Activated T-cell treated with anti-CD3 and anti-CD28 coated beads, Interleukin-2, amount 50 U/mL, for 4 hours (primary cell): ENCODE measurements around the gene IFRD1. TPM values are rescaled to one million over a fixed set of nuclear protein-coding genes. Genes with fewer than 3 reads are reported as not detected.

Experiments used
- ATAC-seq, 2 donors: fragments of 200-7000 bp; cut with Tn5 transposase; one replicate each; pipeline ENCODE4 v1.10.0; 2021
- DNase-seq: peaks from one replicate; pipeline ENCODE4 v3.0.0-alpha.2; 2020
- H3K27me3 Mint-ChIP-seq: one replicate; pipeline ENCODE4 v1.8.0; 2021; ENCODE audit warnings: low read depth, mixed read lengths
- H3K36me3 Mint-ChIP-seq: one replicate; pipeline ENCODE4 v1.8.0; 2022; ENCODE audit warnings: mixed read lengths; ENCODE audit not compliant: insufficient read depth
- H3K4me1 Mint-ChIP-seq: one replicate; pipeline ENCODE4 v1.8.0; 2021; ENCODE audit warnings: low read depth, mixed read lengths
- H3K4me3 Mint-ChIP-seq: one replicate; pipeline ENCODE4 v1.8.0; 2021; ENCODE audit warnings: mild to moderate bottlenecking, moderate library complexity, mixed read lengths
- H3K9me3 Mint-ChIP-seq: one replicate; pipeline ENCODE4 v1.8.0; 2021; ENCODE audit warnings: mixed read lengths
- total RNA-seq, 3 donors: library from RNA; stranded (reverse); gene quantifications; one replicate each; pipeline ENCODE4 v1.2.1, GENCODE V29; 2021

IFRD1 gene
- total RNA-seq, 3 donors from 2014 or later, result 83.5 to 90.2 (median 86.8) TPM

DNA sequence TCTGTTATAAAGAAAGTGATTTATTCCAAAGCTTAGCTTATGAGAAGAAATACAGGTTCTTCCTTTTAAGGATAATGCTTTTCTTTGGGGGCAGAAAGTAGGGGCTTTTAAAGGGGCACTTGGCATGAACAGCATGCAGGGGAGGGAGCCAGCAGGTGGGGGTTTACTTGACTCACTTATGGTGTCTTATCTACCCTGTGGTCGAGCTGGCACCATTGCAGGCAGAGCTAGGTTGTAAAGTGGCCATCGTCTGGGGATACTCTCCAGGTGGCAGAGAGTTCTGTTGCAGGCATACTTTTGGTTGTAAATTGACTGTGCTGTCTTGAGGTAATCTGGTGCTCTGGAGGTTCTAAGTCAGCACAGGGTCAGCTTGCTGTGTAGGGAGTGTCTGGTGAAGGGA is 26.3 kb upstream of the IFRD1 start:
- no peak overlapping the region for H3K4me3 Mint-ChIP-seq
- DNase-seq (no peak), ATAC-seq (no peak)
- no peaks in the 10 kb centered on the region for H3K27me3 Mint-ChIP-seq
- no peaks in the 10 kb centered on the region for H3K9me3 Mint-ChIP-seq
- no peaks in the 10 kb centered on the region for H3K36me3 Mint-ChIP-seq
- peaks cover 24% of the 10 kb centered on the region for H3K4me1 Mint-ChIP-seq

DNA sequence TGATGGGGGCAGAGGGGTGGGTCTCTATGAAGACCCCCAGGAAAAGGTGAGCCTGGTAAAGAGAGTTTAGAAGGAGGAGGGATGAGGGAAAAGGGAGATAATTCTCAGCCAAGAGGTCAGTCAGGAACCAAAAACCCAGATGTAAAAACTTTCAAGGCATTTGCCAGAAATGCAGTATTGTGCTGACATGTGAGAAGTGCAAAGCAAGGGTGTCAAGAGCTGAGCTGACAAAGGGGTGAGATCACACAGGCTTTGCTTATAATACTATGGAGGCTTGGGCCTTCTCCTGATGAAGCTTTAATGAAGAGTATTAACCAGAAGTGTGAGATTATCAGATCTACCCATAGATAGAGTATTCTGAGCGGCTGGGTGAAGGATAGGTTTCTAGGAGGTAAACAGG is 22.3 kb upstream of the IFRD1 start:
- no peaks in the 10 kb centered on the region for H3K27me3 Mint-ChIP-seq
- no peak for ATAC-seq
- DNase-seq, result no peak

DNA sequence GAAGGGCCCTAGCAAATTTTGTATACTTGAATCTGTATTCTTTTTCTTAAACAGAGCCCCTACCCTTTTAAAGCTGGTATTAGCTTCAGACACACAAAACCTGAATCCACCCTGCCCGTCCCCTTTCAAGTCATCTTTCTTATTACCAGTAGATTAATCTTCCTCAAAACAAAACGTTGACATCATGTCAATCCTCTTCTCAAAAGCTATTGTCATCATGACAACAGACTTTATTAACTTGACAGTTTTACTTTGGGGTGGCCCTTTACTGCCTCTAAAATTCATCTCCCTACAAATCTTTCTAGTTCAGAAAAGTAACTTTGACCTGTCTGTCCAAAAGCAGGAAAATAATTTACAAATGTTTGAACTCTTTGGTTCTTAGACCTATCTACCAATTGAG is 21.5 kb upstream of the IFRD1 start:
- DNase-seq, result no peak
- Mint-ChIP-seq H3K36me3 (no peaks in the 10 kb centered on the region), H3K4me1 (peaks cover under 1% of the 10 kb centered on the region), H3K4me3 (no peak overlapping the region), H3K27me3 (no peaks in the 10 kb centered on the region), H3K9me3 (no peaks in the 10 kb centered on the region)
- ATAC-seq, result no peak

More for the DNA sequence above, 22.3 kb upstream of the IFRD1 start:
- H3K4me1 Mint-ChIP-seq, result peaks cover 8% of the 10 kb centered on the region
- H3K9me3 Mint-ChIP-seq, result no peaks in the 10 kb centered on the region
- H3K4me3 Mint-ChIP-seq, result no peak overlapping the region
- H3K36me3 Mint-ChIP-seq, result no peaks in the 10 kb centered on the region

DNA sequence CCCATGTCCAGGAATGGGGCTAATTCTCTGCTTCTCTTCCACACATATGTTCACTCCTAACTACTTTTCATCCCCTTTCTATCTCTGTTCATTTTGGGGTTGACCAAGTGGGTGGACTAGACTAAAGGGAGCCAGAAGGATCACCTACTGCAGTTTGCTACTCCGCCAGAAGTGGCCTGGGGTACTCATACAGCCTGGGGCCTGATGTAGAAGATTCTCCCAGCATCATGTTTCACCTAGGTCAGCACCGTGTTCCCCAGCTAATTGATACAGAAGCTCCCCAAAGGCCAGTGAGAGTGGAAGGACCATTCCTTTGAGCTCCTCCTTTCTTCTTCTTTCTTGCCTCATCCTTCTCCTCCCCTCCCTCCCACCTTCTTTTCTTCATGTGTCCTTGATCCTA is 19.6 kb upstream of the IFRD1 start:
- Mint-ChIP-seq H3K27me3 (no peaks in the 10 kb centered on the region), H3K4me3 (no peak overlapping the region), H3K36me3 (no peaks in the 10 kb centered on the region), H3K9me3 (no peaks in the 10 kb centered on the region), H3K4me1 (no peaks in the 10 kb centered on the region)
- no peak for ATAC-seq
- DNase-seq, result no peak

DNA sequence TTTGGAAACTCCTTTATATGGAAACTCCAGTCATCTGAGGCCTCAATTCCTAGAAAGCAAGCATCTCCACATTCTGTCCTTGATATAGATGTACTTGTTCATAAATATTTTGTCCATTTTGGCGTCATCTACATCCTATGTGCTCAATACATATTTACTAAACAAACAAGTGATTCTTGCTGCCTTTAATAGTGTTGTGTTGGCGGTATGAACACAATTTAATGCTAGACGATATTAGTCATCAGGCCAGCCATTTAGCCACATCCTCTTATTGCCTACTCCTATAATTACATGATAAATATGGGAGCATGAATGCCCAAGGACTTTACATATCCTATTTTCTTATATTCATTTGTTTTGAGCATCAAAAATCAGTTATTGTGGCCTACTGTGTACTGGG is 18.5 kb upstream of the IFRD1 start:
- Mint-ChIP-seq H3K27me3 (no peaks in the 10 kb centered on the region), H3K4me3 (no peak overlapping the region), H3K4me1 (no peaks in the 10 kb centered on the region), H3K36me3 (no peaks in the 10 kb centered on the region), H3K9me3 (no peaks in the 10 kb centered on the region)
- no peak for ATAC-seq
- no peak for DNase-seq

DNA sequence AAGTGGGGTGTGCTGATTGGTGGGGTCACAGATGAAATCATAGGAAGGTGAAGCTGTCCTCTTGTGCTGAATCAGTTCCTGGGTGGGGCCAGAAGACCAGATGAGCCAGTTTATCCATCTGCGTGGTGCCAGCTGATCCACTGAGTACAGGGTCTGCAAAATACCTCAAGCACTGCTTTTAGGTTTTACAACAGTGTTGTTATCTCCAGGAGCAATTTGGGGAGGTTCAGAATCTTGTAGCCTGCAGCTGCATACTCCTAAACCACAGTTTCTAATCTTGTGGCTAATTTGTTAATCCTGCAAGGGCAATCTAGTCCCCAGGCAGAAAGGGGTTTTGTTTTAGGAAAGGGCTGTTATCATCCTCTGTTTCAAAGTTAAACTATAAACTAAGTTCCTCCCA is 17.0 kb upstream of the IFRD1 start:
- no peaks in the 10 kb centered on the region for H3K9me3 Mint-ChIP-seq
- no peak for DNase-seq

DNA sequence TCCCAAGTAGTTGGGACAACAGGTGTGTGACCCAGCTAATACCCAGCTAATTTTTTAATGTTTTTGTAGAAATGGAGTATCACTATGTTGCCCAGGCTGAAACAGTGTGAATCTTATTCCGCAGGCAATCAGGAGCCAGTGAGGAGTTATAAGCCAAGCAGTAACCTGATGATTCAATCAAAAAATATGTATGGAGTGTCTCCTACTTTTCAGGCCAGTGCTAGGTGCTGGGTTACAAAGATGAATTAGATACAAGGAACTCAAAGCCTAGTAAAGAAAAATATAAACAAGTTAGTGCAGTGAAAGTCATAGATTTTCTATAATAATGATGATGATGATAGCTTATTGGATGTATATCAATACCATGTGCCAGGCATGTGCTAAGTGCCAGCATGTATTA is 13.2 kb upstream of the IFRD1 start:
- no peaks in the 10 kb centered on the region for H3K4me1 Mint-ChIP-seq
- H3K27me3 Mint-ChIP-seq, result no peaks in the 10 kb centered on the region

More for the DNA sequence above, 17.0 kb upstream of the IFRD1 start:
- Mint-ChIP-seq H3K36me3 (no peaks in the 10 kb centered on the region), H3K4me3 (no peak overlapping the region), H3K27me3 (no peaks in the 10 kb centered on the region), H3K4me1 (no peaks in the 10 kb centered on the region)
- no peak for ATAC-seq

DNA sequence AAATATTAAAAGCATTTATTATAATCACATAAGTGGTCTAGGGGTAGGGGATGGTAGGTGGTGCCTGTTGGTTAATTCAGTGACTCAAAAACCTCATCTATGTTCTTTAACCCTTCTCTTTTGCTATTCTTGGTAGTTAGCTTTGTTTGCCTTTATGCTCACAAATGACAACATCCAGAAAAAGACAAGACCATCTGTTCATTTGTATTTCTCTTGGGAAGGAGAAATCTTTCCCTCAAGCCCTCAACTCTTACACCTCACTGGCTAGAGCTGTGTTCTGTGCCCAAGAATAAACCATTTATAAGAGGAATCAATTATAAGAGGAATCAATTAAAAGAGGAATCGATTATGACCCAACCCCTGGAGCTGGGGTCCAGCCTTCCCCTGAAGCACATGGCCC is 10.8 kb upstream of the IFRD1 start:
- H3K27me3 Mint-ChIP-seq, result no peaks in the 10 kb centered on the region
- ATAC-seq, result no peak
- no peak overlapping the region for H3K4me3 Mint-ChIP-seq
- no peaks in the 10 kb centered on the region for H3K36me3 Mint-ChIP-seq
- H3K4me1 Mint-ChIP-seq, result no peaks in the 10 kb centered on the region
- no peak for DNase-seq
- no peaks in the 10 kb centered on the region for H3K9me3 Mint-ChIP-seq

More for the DNA sequence above, 13.2 kb upstream of the IFRD1 start:
- ATAC-seq, result no peak
- Mint-ChIP-seq H3K4me3 (no peak overlapping the region), H3K36me3 (no peaks in the 10 kb centered on the region), H3K9me3 (no peaks in the 10 kb centered on the region)
- no peak for DNase-seq

DNA sequence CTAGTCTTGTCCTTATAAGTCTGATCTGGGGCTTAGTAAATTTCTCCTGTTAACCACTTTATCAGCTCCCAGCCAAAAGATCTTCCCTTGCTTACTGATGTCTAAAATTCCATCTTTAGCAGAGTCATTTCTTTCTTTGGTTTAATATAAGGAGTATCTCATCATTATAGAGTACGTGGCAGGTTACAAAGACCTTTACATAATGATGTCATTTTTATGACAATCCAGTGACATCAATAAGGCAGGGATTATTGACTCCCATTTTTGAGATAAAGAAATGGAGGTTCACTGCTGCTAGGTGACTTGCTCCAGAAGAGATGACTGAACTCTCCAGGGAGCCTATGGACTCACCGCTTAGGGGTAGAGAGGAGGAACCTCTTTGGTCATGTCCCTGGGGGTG is 8.1 kb upstream of the IFRD1 start:
- H3K4me3 Mint-ChIP-seq, result no peak overlapping the region
- no peaks in the 10 kb centered on the region for H3K27me3 Mint-ChIP-seq
- peaks cover 3% of the 10 kb centered on the region for H3K4me1 Mint-ChIP-seq
- no peaks in the 10 kb centered on the region for H3K9me3 Mint-ChIP-seq
- ATAC-seq, result no peak
- no peaks in the 10 kb centered on the region for H3K36me3 Mint-ChIP-seq
- no peak for DNase-seq

DNA sequence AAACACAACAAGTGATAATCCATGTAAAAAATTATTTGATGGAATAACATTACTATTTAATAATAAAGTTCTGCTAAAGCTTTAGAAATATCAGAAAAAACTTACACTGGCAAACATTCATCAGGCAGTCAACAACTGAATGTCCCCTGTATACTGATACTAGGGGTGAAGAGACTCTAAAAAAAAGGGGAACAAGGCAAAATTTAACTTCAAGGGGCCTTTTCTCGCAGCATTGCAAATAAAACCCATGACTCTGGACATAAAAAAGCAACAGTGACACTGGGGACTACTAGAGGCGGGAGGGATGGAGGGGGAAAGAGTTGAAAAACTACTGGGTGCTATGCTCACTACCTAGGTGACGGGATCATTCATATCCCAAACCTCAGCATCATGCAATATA is 5.8 kb upstream of the IFRD1 start:
- Mint-ChIP-seq H3K36me3 (no peaks in the 10 kb centered on the region), H3K4me3 (no peak overlapping the region), H3K27me3 (no peaks in the 10 kb centered on the region), H3K9me3 (no peaks in the 10 kb centered on the region), H3K4me1 (peaks cover 15% of the 10 kb centered on the region)
- no peak for DNase-seq
- ATAC-seq, result no peak

DNA sequence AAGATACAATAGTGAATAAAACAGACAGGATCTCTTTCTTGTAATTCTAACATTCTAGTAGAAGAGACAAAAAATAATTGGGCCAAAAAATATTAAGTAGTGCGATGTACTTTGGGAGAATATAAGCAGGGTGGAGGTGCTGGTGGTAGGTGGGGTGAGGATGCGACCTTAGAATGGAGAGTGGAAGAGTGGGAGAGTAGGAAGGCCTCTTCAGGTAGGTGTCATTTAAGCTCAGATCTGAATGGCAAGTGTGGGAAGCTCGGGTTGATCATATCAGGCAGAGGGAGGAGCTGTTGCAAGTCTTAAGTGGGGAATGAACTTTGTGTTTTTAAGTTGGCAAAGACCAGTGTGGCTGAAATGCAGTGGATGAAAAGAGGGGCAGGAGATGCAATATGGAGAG is 3.8 kb upstream of the IFRD1 start:
- H3K4me1 Mint-ChIP-seq, result peaks cover 18% of the 10 kb centered on the region
- no peak for DNase-seq
- H3K4me3 Mint-ChIP-seq, result no peak overlapping the region
- no peaks in the 10 kb centered on the region for H3K27me3 Mint-ChIP-seq
- no peaks in the 10 kb centered on the region for H3K36me3 Mint-ChIP-seq
- ATAC-seq, result no peak
- H3K9me3 Mint-ChIP-seq, result no peaks in the 10 kb centered on the region

DNA sequence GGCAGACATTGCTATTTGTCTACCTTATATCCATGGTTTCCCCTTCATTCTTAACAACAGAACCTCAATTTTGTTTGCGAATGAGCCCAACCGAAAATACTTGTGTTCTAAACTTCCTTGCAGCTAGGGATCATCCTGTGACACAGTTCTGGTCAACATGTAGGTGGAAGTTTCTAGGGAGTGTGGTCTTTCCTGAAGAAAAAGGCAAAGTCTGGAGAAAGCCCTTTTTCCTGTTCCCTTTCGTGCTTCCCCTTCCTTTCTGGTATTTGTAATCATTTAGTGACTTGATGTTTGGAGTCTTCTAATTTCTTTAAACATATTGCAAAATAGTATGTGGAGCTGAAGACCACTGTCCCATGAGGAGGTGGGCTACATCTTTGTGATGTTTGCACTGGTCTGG is 2.9 kb upstream of the IFRD1 start:
- H3K36me3 Mint-ChIP-seq, result peaks cover 5% of the 10 kb centered on the region
- peaks cover 25% of the 10 kb centered on the region for H3K4me1 Mint-ChIP-seq
- no peak for DNase-seq
- no peak for ATAC-seq
- no peak overlapping the region for H3K4me3 Mint-ChIP-seq
- no peaks in the 10 kb centered on the region for H3K27me3 Mint-ChIP-seq
- no peaks in the 10 kb centered on the region for H3K9me3 Mint-ChIP-seq

DNA sequence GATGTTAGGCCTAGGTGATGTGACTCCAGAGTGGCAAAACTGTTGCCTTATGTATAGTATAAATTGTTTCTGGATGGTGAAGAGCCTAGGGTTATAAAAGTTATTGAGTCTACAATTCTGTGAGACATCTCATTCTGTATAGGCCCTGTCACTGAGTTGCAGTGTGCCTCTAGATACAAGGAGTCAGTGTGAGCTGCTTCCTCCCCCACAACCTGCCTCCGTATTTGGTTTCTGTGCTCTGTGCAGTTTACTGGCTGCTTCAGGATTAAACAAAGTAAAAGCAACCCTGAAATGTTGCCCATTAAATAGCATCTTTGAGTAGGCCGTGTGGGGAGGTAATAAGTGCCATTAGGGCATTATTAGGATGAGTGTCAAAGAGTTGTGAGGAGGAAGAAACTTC is 1.9 kb upstream of the IFRD1 start:
- H3K4me1 Mint-ChIP-seq, result peaks cover 34% of the 10 kb centered on the region
- DNase-seq, result no peak
- H3K27me3 Mint-ChIP-seq, result no peaks in the 10 kb centered on the region
- no peaks in the 10 kb centered on the region for H3K9me3 Mint-ChIP-seq
- no peak for ATAC-seq
- peak overlapping the region; percentile 40 for H3K4me3 Mint-ChIP-seq
- peaks cover 9% of the 10 kb centered on the region for H3K36me3 Mint-ChIP-seq

DNA sequence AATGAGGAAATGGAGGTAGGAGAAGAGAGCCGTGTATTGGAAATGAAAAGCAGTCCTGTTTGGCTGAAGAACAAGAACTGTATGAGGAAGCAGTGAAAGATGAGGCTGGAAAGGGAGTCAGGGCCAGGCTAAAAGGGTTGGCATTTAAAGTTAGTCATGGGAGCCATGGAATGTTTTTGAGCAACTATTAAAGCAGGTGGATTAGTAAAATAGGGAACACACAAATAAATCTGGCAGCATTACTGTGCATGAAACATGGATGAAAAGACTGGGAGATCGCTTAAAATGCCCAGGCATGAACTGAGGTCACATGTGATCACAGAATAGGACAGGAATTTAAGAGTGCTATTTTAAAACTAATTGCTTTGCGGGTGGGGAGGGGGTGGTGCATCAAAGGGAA is 1.4 kb upstream of the IFRD1 start:
- no peaks in the 10 kb centered on the region for H3K9me3 Mint-ChIP-seq
- peaks cover 39% of the 10 kb centered on the region for H3K4me1 Mint-ChIP-seq
- ATAC-seq, result no peak

DNA sequence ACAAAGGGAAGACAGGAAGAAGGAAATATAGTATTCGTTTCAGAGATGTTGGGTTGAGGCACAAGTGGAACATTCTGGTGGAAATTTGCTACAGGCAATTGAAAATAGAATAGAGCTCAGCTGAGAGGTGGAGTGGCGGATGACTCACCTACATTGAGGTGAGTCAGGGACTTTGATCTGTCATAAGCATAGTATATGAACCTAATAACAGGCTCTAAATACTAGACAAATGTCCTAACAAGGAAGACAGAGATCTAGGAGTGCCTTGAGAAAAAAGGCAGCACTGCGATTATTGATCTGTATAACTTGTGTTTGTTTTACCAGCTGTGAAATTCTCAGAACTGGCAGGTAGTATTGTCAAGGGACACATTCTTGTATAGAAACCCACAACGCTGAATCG is 907 bp upstream of the IFRD1 start:
- H3K36me3 Mint-ChIP-seq, result peaks cover 9% of the 10 kb centered on the region
- H3K4me1 Mint-ChIP-seq, result peaks cover 39% of the 10 kb centered on the region
- no peaks in the 10 kb centered on the region for H3K27me3 Mint-ChIP-seq
- H3K9me3 Mint-ChIP-seq, result no peaks in the 10 kb centered on the region
- ATAC-seq (peak; percentile 52 to 56), DNase-seq (peak; percentile 53)
- peak overlapping the region; percentile 99 for H3K4me3 Mint-ChIP-seq

More for the DNA sequence above, 1.4 kb upstream of the IFRD1 start:
- Mint-ChIP-seq H3K27me3 (no peaks in the 10 kb centered on the region), H3K36me3 (peaks cover 9% of the 10 kb centered on the region), H3K4me3 (peak overlapping the region; percentile 99)
- DNase-seq, result no peak
